Skeletal muscle cell (primary cell): ENCODE results near the gene AIFM1.
A peak's percentile ranks its signal among the peaks of the same experiment; 100 is the strongest.

Experiments used
- DNase-seq: peaks from one replicate; pipeline ENCODE4 v3.0.0-alpha.2; 2010; ENCODE audit warnings: low read depth
- H3K4me3 ChIP-seq: 2 replicates; pipeline ENCODE4 v1.5.1; 2011; ENCODE audit warnings: low read depth, mild to moderate bottlenecking, control low read depth, low read length, moderate library complexity

AIFM1 gene

GRCh38 chrX:130165703-130166502 is at the start of gene AIFM1:
Gene AIFM1, minus strand, starts transcription at chrX:130165841. Its CDS starts 185 bp downstream, at chrX:130165656.
- DNase-seq = peak; percentile 87
- peak within 1 kb of the TSS; percentile 71 for H3K4me3 ChIP-seq

- no peak overlapping the region for H3K4me3 ChIP-seq
- DNase-seq = no peak
Measured at GRCh38 chrX:130213376-130213775, 47.7 kb upstream of the AIFM1 start.

- no peak for DNase-seq
- H3K4me3 ChIP-seq = no peak overlapping the region
Measured at GRCh38 chrX:130212371-130212770, 46.7 kb upstream of the AIFM1 start.

GRCh38 chrX:130211415-130212186 is 46.0 kb upstream of the AIFM1 start:
- H3K4me3 ChIP-seq = no peak overlapping the region
- no peak for DNase-seq

GRCh38 chrX:130204647-130205046 is 39.0 kb upstream of the AIFM1 start:
- no peak for DNase-seq
- no peak overlapping the region for H3K4me3 ChIP-seq

- H3K4me3 ChIP-seq = no peak overlapping the region
- DNase-seq = no peak
Measured at GRCh38 chrX:130197464-130197863, 31.8 kb upstream of the AIFM1 start.

- no peak for DNase-seq
- H3K4me3 ChIP-seq = no peak overlapping the region
Measured at GRCh38 chrX:130196466-130196865, 30.8 kb upstream of the AIFM1 start.

- DNase-seq = no peak
- H3K4me3 ChIP-seq = no peak overlapping the region
Measured at GRCh38 chrX:130190801-130191200, 25.2 kb upstream of the AIFM1 start.

- DNase-seq = no peak
- no peak overlapping the region for H3K4me3 ChIP-seq
Measured at GRCh38 chrX:130186651-130187050, 21.0 kb upstream of the AIFM1 start.

- no peak for DNase-seq
- H3K4me3 ChIP-seq = no peak overlapping the region
Measured at GRCh38 chrX:130184857-130185256, 19.2 kb upstream of the AIFM1 start.

- DNase-seq = no peak
- no peak overlapping the region for H3K4me3 ChIP-seq
Measured at GRCh38 chrX:130184168-130184567, 18.5 kb upstream of the AIFM1 start.

GRCh38 chrX:130179579-130180215 is 14.1 kb upstream of the AIFM1 start:
- H3K4me3 ChIP-seq = no peak overlapping the region
- DNase-seq = no peak

GRCh38 chrX:130179170-130179569 is 13.5 kb upstream of the AIFM1 start:
- DNase-seq = no peak
- no peak overlapping the region for H3K4me3 ChIP-seq

- no peak for DNase-seq
- H3K4me3 ChIP-seq = no peak overlapping the region
Measured at GRCh38 chrX:130176942-130177341, 11.3 kb upstream of the AIFM1 start.

GRCh38 chrX:130176354-130176776 is 10.7 kb upstream of the AIFM1 start:
- H3K4me3 ChIP-seq = no peak overlapping the region
- no peak for DNase-seq

GRCh38 chrX:130174937-130175336 is 9.3 kb upstream of the AIFM1 start:
- no peak overlapping the region for H3K4me3 ChIP-seq
- DNase-seq = no peak

GRCh38 chrX:130174045-130174704 is 8.5 kb upstream of the AIFM1 start:
- H3K4me3 ChIP-seq = no peak overlapping the region

GRCh38 chrX:130173190-130173895 is 7.7 kb upstream of the AIFM1 start:
- H3K4me3 ChIP-seq = no peak overlapping the region
- no peak for DNase-seq

More at GRCh38 chrX:130174045-130174704, 8.5 kb upstream of the AIFM1 start:
- DNase-seq = no peak
